GM12878 (cell line): ENCODE measurements around the gene TULP4. TPM values are rescaled to one million over a fixed set of nuclear protein-coding genes. Genes with fewer than 3 reads are reported as not detected.

ENCODE experiments used
- ATAC-seq: fragments of 200-7000 bp; cut with Tn5 transposase; 3 replicates; pipeline ENCODE4 v1.9.1; 2020; ENCODE audit warnings: mild to moderate bottlenecking, moderate library complexity
- BruUV-seq: library from RNA; stranded (reverse); fragments of 400-500 nt; replicated peaks from 2 replicates; lab custom pipeline; 2021; lab: Mats Ljungman, UMichigan
- CTCF ChIA-PET: fragments of 300-600 bp; sonication (Branson Sonifier 250); formaldehyde crosslinking; extraction: SDS; loops from one replicate; lab custom pipeline; 2021; ENCODE audit warnings: inconsistent platforms; lab: Yijun Ruan, JAX
- POLR2A ChIA-PET: fragments of 350-600 bp; formaldehyde crosslinking; extraction: SDS; loops from one replicate; lab custom pipeline; 2021; ENCODE audit warnings: inconsistent platforms; lab: Charles Lee
- RAD21 ChIA-PET: fragments of 300-600 bp; sonication (Branson Sonifier 250); formaldehyde crosslinking; loops from one replicate; lab custom pipeline; 2023; ENCODE audit warnings: antibody characterized with exemption; ENCODE audit not compliant: unreplicated experiment; lab: Charles Lee
- SMC1A ChIA-PET: fragments of 300-600 bp; sonication (Branson Sonifier 250); formaldehyde crosslinking; loops from one replicate; lab custom pipeline; 2023; ENCODE audit not compliant: unreplicated experiment, uncharacterized antibody; lab: Charles Lee
- DNase-seq: peaks from one replicate; pipeline ENCODE4 v3.0.0-alpha.2; 2011; ENCODE audit warnings: low read depth, low spot score
- FAIRE-seq: peaks from 3 replicates; lab custom pipeline; 2011; peaks lifted over from hg19 to GRCh38; lab: Jason Lieb, UNC
- H2AFZ ChIP-seq: 2 replicates; pipeline ENCODE4 v1.6.0; 2011; ENCODE audit warnings: low read depth, low read length, control low read depth; ENCODE audit not compliant: control insufficient read depth
- H3K27ac ChIP-seq: 2 replicates; pipeline ENCODE4 v1.5.1; 2011; ENCODE audit warnings: control low read depth; ENCODE audit not compliant: control insufficient read depth, insufficient read depth
- H3K27me3 ChIP-seq, 2 experiments: replicated peaks in 1 of 2; 2 replicates each; pipeline versions ENCODE4 v1.6.0 to v1.6.1; 2011; ENCODE audit warnings: low read length in 1 of 2; ENCODE audit not compliant: control insufficient read depth in 2 of 2, insufficient read depth in 2 of 2
- H3K36me3 ChIP-seq, 2 experiments: 2 replicates each; pipeline ENCODE4 v1.5.1; 2011; ENCODE audit warnings: low read length in 1 of 2; ENCODE audit not compliant: control insufficient read depth in 2 of 2, insufficient read depth in 2 of 2
- H3K4me1 ChIP-seq: 2 replicates; pipeline ENCODE4 v1.6.1; 2011; ENCODE audit warnings: mild to moderate bottlenecking, low read length, moderate library complexity, mixed read lengths; ENCODE audit not compliant: control insufficient read depth, insufficient read depth
- H3K4me2 ChIP-seq: 2 replicates; pipeline ENCODE4 v1.6.0; 2011; ENCODE audit warnings: control low read depth; ENCODE audit not compliant: control insufficient read depth, insufficient read depth
- H3K4me3 ChIP-seq: fragments of 200-600 bp; sonication (generic); 2 replicates; pipeline ENCODE4 v1.5.1; 2016
- H3K79me2 ChIP-seq: 2 replicates; pipeline ENCODE4 v1.6.0; 2011; ENCODE audit warnings: low read length; ENCODE audit not compliant: control insufficient read depth, insufficient read depth
- H3K9ac ChIP-seq: 2 replicates; pipeline ENCODE4 v1.8.0; 2011; ENCODE audit warnings: low read length, control low read depth, mixed read lengths; ENCODE audit not compliant: control insufficient read depth, insufficient read depth
- H3K9me3 ChIP-seq: replicated peaks from 3 replicates; pipeline ENCODE4 v1.5.1; 2011; ENCODE audit warnings: mild to moderate bottlenecking, low read length; ENCODE audit not compliant: control insufficient read depth, insufficient read depth
- H4K20me1 ChIP-seq: 2 replicates; pipeline ENCODE4 v1.6.0; 2011; ENCODE audit not compliant: control insufficient read depth, insufficient read depth
- ATF2 ChIP-seq: IDR thresholded peaks from 2 replicates; pipeline ENCODE4 v1.6.1; 2012; ENCODE audit warnings: low read length, inconsistent platforms
- BCLAF1 ChIP-seq: fragments of 450-650 bp; IDR thresholded peaks from 2 replicates; pipeline ENCODE4 v1.6.1; 2017; ENCODE audit warnings: antibody characterized with exemption, mild to moderate bottlenecking, moderate library complexity
- CBFB ChIP-seq: IDR thresholded peaks from 2 replicates; pipeline ENCODE4 v1.6.1; 2016; ENCODE audit warnings: antibody characterized with exemption, low read depth
- CBX3 ChIP-seq: fragments of 200-600 bp; sonication (generic); IDR thresholded peaks from 2 replicates; pipeline ENCODE4 v1.6.1; 2016; ENCODE audit warnings: low read depth, borderline replicate concordance
- CBX5 ChIP-seq: sonication (generic); IDR thresholded peaks from 2 replicates; pipeline ENCODE4 v1.6.1; 2016; ENCODE audit warnings: low read depth, moderate library complexity, mild to moderate bottlenecking, inconsistent platforms
- ETV6 ChIP-seq, 2 experiments: fragments of 450-650 bp in 1 of 2; IDR thresholded peaks in 1 of 2; conservative IDR thresholded peaks in 1 of 2; 2 replicates each; pipeline ENCODE4 v1.6.1; 2014; ENCODE audit warnings: antibody characterized with exemption in 1 of 2, borderline replicate concordance in 1 of 2, low read depth in 1 of 2, mild to moderate bottlenecking in 1 of 2, moderate library complexity in 1 of 2
- HDGF ChIP-seq: fragments of 450-650 bp; IDR thresholded peaks from 2 replicates; pipeline ENCODE4 v1.6.1; 2016; ENCODE audit warnings: antibody characterized with exemption
- LARP7 ChIP-seq: fragments of 450-650 bp; IDR thresholded peaks from 2 replicates; pipeline ENCODE4 v1.6.1; 2017; ENCODE audit warnings: mild to moderate bottlenecking
- NR2C1 ChIP-seq: fragments of 450-650 bp; IDR thresholded peaks from 2 replicates; pipeline ENCODE4 v1.6.1; 2017; ENCODE audit warnings: antibody characterized with exemption, mild to moderate bottlenecking, moderate library complexity
- NR2C2 ChIP-seq: IDR thresholded peaks from 2 replicates; pipeline ENCODE4 v1.6.1; 2011; ENCODE audit warnings: borderline replicate concordance, low read depth; ENCODE audit not compliant: control insufficient read depth, insufficient read length
- RAD21 ChIP-seq: IDR thresholded peaks from 2 replicates; pipeline ENCODE4 v1.6.1; 2011; ENCODE audit warnings: mild to moderate bottlenecking, low read depth, low read length, moderate library complexity; ENCODE audit not compliant: insufficient read depth
- RCOR1 ChIP-seq: conservative IDR thresholded peaks from 2 replicates; pipeline ENCODE4 v1.6.1; 2012; ENCODE audit warnings: low read depth, low read length, improper control_type of control experiment
- TAF1 ChIP-seq: IDR thresholded peaks from 2 replicates; pipeline ENCODE4 v1.6.1; 2011; ENCODE audit warnings: mild to moderate bottlenecking, low read depth, low read length, borderline replicate concordance
- TCF3 ChIP-seq: IDR thresholded peaks from 2 replicates; pipeline ENCODE4 v1.6.1; 2012; ENCODE audit warnings: low read depth, mild to moderate bottlenecking, low read length, borderline replicate concordance; ENCODE audit not compliant: insufficient read depth
- ZBED1 ChIP-seq: IDR thresholded peaks from 2 replicates; pipeline ENCODE4 v1.6.1; 2016; ENCODE audit warnings: borderline replicate concordance
- ZSCAN29 ChIP-seq: fragments of 450-650 bp; IDR thresholded peaks from 2 replicates; pipeline ENCODE4 v1.6.1; 2017; ENCODE audit warnings: mild to moderate bottlenecking, moderate library complexity
- WGBS: methylation state at CpG from one replicate; pipeline ENCODE4 v1.1.6; 2016; ENCODE audit warnings: low lambda C conversion rate; ENCODE audit not compliant: insufficient replicate concordance, insufficient coverage; ENCODE audit errors: missing lambda C conversion rate; 5-methylcytosine and 5-hydroxymethylcytosine counted together
- in situ Hi-C: fragments of 300-500 bp; cut with MboI; formaldehyde crosslinking; loops from 9 replicates; pipeline ENCODE4 v1.14.3; 2018; ENCODE audit warnings: mixed read lengths
- intact Hi-C: fragments of 100-400 bp; cut with micrococcal nuclease; formaldehyde crosslinking; loops from one replicate; pipeline ENCODE4 v1.14.2; 2022; ENCODE audit not compliant: unreplicated experiment
- polyA plus RNA-seq, 11 experiments: library from polyadenylated mRNA; depleted of rRNA in 4 of 11; unstranded in 6 of 11; stranded (reverse) in 5 of 11; fragments of >200 nt; fragmentation: Nextera tagmentation in 4 of 11; fragmentation: Illumina TruSeq in 1 of 11; extraction: Ambion mirVana in 4 of 11; extraction: Trizol in 1 of 11; gene quantifications; 1 replicate in 1 of 11; 2 replicates in 10 of 11; pipeline versions ENCODE4 v1.2.1 to v1.2.3, GENCODE V29; 2011 to 2016; ENCODE audit warnings: inconsistent platforms in 2 of 11, missing spikeins in 2 of 11, low read depth in 1 of 11
- total RNA-seq, 4 experiments: library from RNA; depleted of rRNA in 3 of 4; stranded (reverse); fragments of >200 nt in 3 of 4; fragmentation: Illumina TruSeq in 1 of 4; extraction: Trizol in 1 of 4; gene quantifications; 2 replicates each; pipeline versions ENCODE4 v1.2.1 to v1.2.3, GENCODE V29; 2013 to 2021

Gene TULP4
- total and polyA plus RNA-seq, 10 of the 15 experiments (the other 5 are each of a cell fraction or from before 2014, with no cell fraction given), result 0.73 to 31.8 (median 14.0) TPM

GRCh38 chr6:158285656-158286021 is 26.6 kb upstream of the TULP4 start:
- no peaks in the 10 kb centered on the region for H3K9me3 ChIP-seq
- peaks cover 7% of the 10 kb centered on the region for H3K79me2 ChIP-seq
- ATAC-seq (no peak), FAIRE-seq (no peak), DNase-seq (no peak)
- no peak overlapping the region for H3K4me2 ChIP-seq
- H3K9ac ChIP-seq, result no peak overlapping the region
- H3K4me1 ChIP-seq, result peaks cover 12% of the 10 kb centered on the region
- BruUV-seq, result no TSS peak
- intact Hi-C loops (no loop called here), in situ Hi-C loops (no loop called here)
- SMC1A ChIA-PET, result interaction anchor here (0.8 to 2.7 kb wide), 4 partner anchors 13 to 72 kb away, joined by 3 to 13 read pairs (median 4); no protein-coding TSS in a partner anchor
- H3K27ac ChIP-seq, result no peak overlapping the region
- TF ChIP-seq RAD21 (no peak), RCOR1 (no peak), TCF3 (no peak), ETV6 (conservative IDR thresholded peaks at IDR 0.05 in 1 of 2, IDR thresholded peaks at IDR 0.05 in 1 of 2; ENCODE audit: borderline replicate concordance in 1 of 2, low read depth in 1 of 2) (no peak), TAF1 (no peak), ZSCAN29 (no peak), ZBED1 (no peak), CBX3 (no peak), CBX5 (no peak), BCLAF1 (no peak), NR2C1 (no peak), CBFB (no peak), HDGF (no peak), NR2C2 (no peak), ATF2 (no peak), LARP7 (no peak)
- H3K27me3 ChIP-seq, result no peaks in the 10 kb centered on the region
- H3K36me3 ChIP-seq, result no peaks in the 10 kb centered on the region; a peak in 1 of 4 replicates
- CTCF ChIA-PET, result interaction anchor here (1.0 to 3.0 kb wide), 2 partner anchors 27 to 233 kb away, joined by 3 to 8 read pairs; no protein-coding TSS in a partner anchor
- no peak overlapping the region for H2AFZ ChIP-seq
- RAD21 ChIA-PET, result no interaction called here
- no peaks in the 10 kb centered on the region for H4K20me1 ChIP-seq
- no peak overlapping the region for H3K4me3 ChIP-seq
- WGBS, result 99% methylated on average over 5 of the region's 5 CpGs
- POLR2A ChIA-PET, result no interaction called here
